ENCODE data around the gene DCTN2. TPM values are rescaled to one million over a fixed set of nuclear protein-coding genes. Genes with fewer than 3 reads are reported as not detected.

DCTN2 gene
- total RNA-seq (10 to 100 TPM; 39.6 TPM), total RNA-seq (19.5 to 110 (median 67.4) reads per million in 172 experiments)
- polyA plus RNA-seq (2013, experiment 1 of 2) = 95.9 TPM
- 79.7 TPM for polyA plus RNA-seq (2013, experiment 2 of 2)

- Histone ChIP-seq H3K4me3 (ENCODE audit: low read length) (peak within 1 kb of the TSS; percentile 74), H3K27me3 (ENCODE audit: control insufficient read depth in 1 of 2, insufficient read depth in 2 of 2, low read length in 2 of 2) (peaks cover 4 to 8% of the 10 kb centered on the region in 2 experiments), H3K9me3 (ENCODE audit: control insufficient read depth in 1 of 2, insufficient read depth in 1 of 2, low read length in 2 of 2) (no peaks in the 10 kb centered on the region), H3K36me3 (ENCODE audit: insufficient read depth, low read length) (no peaks in the 10 kb centered on the region), H3K27ac (ENCODE audit: low read depth in 1 of 2, low read length in 2 of 2) (peak within 1 kb of the TSS; percentile 63 to 77), H3K4me1 (ENCODE audit: insufficient read depth, low read length) (peaks cover 35% of the 10 kb centered on the region)
- ATAC-seq (ENCODE audit: poor library complexity) (peak; percentile 95), DNase-seq (peak; percentile 81 to 97 (median 88))
- Mint-ChIP-seq H3K27ac (peak within 1 kb of the TSS; percentile 86), H3K36me3 (ENCODE audit: low read depth) (peaks cover 13% of the 10 kb centered on the region), H3K4me1 (ENCODE audit: low read depth) (peaks cover 51% of the 10 kb centered on the region), H3K4me3 (peak within 1 kb of the TSS; percentile 100), H3K27me3 (peaks cover 4% of the 10 kb centered on the region), H3K9me3 (no peaks in the 10 kb centered on the region)
- CTCF ChIA-PET = interaction anchor here (0.6 to 1.4 kb wide), 9 partner anchors 9 to 88 kb away, joined by 3 to 5 read pairs (median 3); partner anchors contain the start of gene GLI1
- TF ChIP-seq, protein P1, sequence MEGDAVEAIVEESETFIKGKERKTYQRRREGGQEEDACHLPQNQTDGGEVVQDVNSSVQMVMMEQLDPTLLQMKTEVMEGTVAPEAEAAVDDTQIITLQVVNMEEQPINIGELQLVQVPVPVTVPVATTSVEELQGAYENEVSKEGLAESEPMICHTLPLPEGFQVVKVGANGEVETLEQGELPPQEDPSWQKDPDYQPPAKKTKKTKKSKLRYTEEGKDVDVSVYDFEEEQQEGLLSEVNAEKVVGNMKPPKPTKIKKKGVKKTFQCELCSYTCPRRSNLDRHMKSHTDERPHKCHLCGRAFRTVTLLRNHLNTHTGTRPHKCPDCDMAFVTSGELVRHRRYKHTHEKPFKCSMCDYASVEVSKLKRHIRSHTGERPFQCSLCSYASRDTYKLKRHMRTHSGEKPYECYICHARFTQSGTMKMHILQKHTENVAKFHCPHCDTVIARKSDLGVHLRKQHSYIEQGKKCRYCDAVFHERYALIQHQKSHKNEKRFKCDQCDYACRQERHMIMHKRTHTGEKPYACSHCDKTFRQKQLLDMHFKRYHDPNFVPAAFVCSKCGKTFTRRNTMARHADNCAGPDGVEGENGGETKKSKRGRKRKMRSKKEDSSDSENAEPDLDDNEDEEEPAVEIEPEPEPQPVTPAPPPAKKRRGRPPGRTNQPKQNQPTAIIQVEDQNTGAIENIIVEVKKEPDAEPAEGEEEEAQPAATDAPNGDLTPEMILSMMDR (IDR thresholded peaks at IDR 0.05) = no peak
- intact Hi-C loops (cut with DNase I, micrococcal nuclease) = loop anchor here (1.0 to 5.0 kb wide), 7 partner anchors 24 to 88 kb away; partner anchors contain the start of genes ARHGAP9 (in 1 of the 2), GLI1 (in 1 of the 2), MARS1 (in 1 of the 2) and MBD6 (in 1 of the 2)
- POLR2A ChIA-PET = interaction anchor here (0.6 to 2.6 kb wide), 12 partner anchors 8 to 198 kb away, joined by 3 to 11 read pairs (median 4); partner anchors contain the start of genes DDIT3 and TSPAN31
Observed at GRCh38 chr12:57546438-57547287, at the start of gene DCTN2. DCTN2 (minus strand) TSS chr12:57547192; CDS start chr12:57547063, 129 bp downstream.

DNA sequence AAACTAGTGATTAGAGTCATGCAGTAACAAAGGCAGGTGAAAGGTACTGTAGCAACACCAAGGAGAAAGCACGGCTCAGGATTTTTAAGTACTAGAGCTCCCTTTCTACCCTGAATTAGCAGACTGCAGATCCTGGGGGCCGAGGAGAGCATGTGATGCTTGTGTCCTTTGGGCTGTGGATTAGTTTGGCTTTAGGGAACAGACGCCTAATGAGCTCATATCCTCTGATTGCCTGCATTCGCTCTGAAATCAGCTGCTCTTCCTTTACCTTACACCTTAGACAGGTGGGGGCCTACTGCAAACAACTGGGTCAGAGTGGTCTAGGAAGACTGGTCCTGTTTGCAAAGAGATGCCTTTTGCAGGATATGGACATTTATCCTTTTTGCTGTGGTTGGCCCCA is 46.2 kb upstream of the DCTN2 start:
- Mint-ChIP-seq H3K27me3 (no peaks in the 10 kb centered on the region), H3K27ac (peak overlapping the region; percentile 84), H3K4me3 (peak overlapping the region; percentile 40), H3K4me1 (ENCODE audit: low read depth) (peaks cover 39% of the 10 kb centered on the region), H3K9me3 (no peaks in the 10 kb centered on the region), H3K36me3 (ENCODE audit: low read depth) (peaks cover 58% of the 10 kb centered on the region)
- TF ChIP-seq, protein P1 (IDR thresholded peaks at IDR 0.05) = no peak
- POLR2A ChIA-PET = interaction anchor here (1.1 to 1.4 kb wide), 5 partner anchors 10 to 113 kb away, joined by 3 to 4 read pairs (median 3); partner anchors contain the start of genes ARHGAP9, DCTN2 and DTX3
- intact Hi-C loops (cut with DNase I, micrococcal nuclease) = loop anchor here in 1 of 2 experiments (5.0 kb wide), 1 partner anchor 99 kb away; the partner anchor contains the start of gene OS9
- no peak for ATAC-seq (ENCODE audit: poor library complexity)
- no peaks in the 10 kb centered on the region for H3K9me3 ChIP-seq (ENCODE audit: control insufficient read depth in 1 of 2, insufficient read depth in 1 of 2, low read length in 2 of 2)
- peaks cover 48% of the 10 kb centered on the region for H3K36me3 ChIP-seq (ENCODE audit: insufficient read depth, low read length)
- no peaks in the 10 kb centered on the region for H3K27me3 ChIP-seq (ENCODE audit: control insufficient read depth in 1 of 2, insufficient read depth in 2 of 2, low read length in 2 of 2)
- no peak overlapping the region for H3K4me3 ChIP-seq (ENCODE audit: low read length)
- CTCF ChIA-PET = interaction anchor here (1.0 to 3.0 kb wide), 3 partner anchors 10 to 26 kb away, joined by 3 to 24 read pairs (median 4); no protein-coding TSS in a partner anchor
- no peak for DNase-seq
- H3K27ac ChIP-seq (ENCODE audit: low read depth in 1 of 2, low read length in 2 of 2) = peak overlapping the region in 1 of 2 donors; percentile 4
- peaks cover 30% of the 10 kb centered on the region for H3K4me1 ChIP-seq (ENCODE audit: insufficient read depth, low read length)

DNA sequence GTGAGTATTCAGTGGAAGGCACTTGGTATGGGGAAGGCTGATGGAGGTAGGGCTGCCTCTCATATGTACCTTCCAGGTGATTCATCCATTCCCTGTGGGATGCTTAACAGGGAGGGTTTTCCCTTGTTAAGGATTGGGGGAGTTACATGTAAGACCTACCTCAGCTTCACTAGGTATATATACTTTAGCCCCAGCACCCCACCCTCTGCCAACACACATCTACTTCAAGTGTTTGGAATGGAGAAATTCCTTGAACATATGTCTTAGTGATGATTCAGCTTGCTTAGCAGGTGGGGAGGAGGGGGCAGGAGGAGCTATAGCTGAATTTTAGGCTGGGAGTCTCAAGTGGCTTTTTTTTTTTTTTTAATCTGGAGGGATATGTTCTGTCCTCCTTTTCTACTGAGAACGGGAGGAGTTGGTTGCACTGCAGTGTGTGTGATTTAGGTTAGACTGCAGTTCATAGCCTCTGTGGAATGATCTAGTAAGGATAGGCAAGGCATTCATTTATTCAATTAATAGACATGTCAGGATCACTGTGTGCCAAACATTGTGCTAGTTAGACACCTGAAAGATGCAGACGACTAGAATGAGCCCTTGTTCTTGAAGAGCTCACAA is 45.7 kb upstream of the DCTN2 start:
- no peaks in the 10 kb centered on the region for H3K9me3 ChIP-seq (ENCODE audit: control insufficient read depth in 1 of 2, insufficient read depth in 1 of 2, low read length in 2 of 2)
- DNase-seq = no peak
- peaks cover 30% of the 10 kb centered on the region for H3K4me1 ChIP-seq (ENCODE audit: insufficient read depth, low read length)
- ChIA-PET CTCF (interaction anchor here (1.0 to 3.0 kb wide), 3 partner anchors 9 to 27 kb away, joined by 3 to 24 read pairs (median 4); no protein-coding TSS in a partner anchor), POLR2A (interaction anchor here (1.1 to 1.4 kb wide), 5 partner anchors 9 to 113 kb away, joined by 3 to 4 read pairs (median 3); partner anchors contain the start of genes ARHGAP9, DCTN2 and DTX3)
- peak overlapping the region in 1 of 2 donors; percentile 4 for H3K27ac ChIP-seq (ENCODE audit: low read depth in 1 of 2, low read length in 2 of 2)
- no peak overlapping the region for H3K4me3 ChIP-seq (ENCODE audit: low read length)
- Mint-ChIP-seq H3K27ac (peak overlapping the region; percentile 84), H3K9me3 (no peaks in the 10 kb centered on the region), H3K27me3 (no peaks in the 10 kb centered on the region), H3K36me3 (ENCODE audit: low read depth) (peaks cover 54% of the 10 kb centered on the region), H3K4me3 (peak overlapping the region; percentile 91), H3K4me1 (ENCODE audit: low read depth) (peaks cover 39% of the 10 kb centered on the region)
- no peak for ATAC-seq (ENCODE audit: poor library complexity)
- peaks cover 42% of the 10 kb centered on the region for H3K36me3 ChIP-seq (ENCODE audit: insufficient read depth, low read length)
- TF ChIP-seq, protein P1 (IDR thresholded peaks at IDR 0.05) = no peak
- intact Hi-C loops (cut with DNase I, micrococcal nuclease) = loop anchor here in 1 of 2 experiments (5.0 kb wide), 1 partner anchor 100 kb away; the partner anchor contains the start of gene OS9
- no peaks in the 10 kb centered on the region for H3K27me3 ChIP-seq (ENCODE audit: control insufficient read depth in 1 of 2, insufficient read depth in 2 of 2, low read length in 2 of 2)
